Body of pancreas (tissue), 4 donors: ENCODE data around the gene EPM2AIP1.

Experiments used
- CTCF ChIP-seq, 7 experiments: fragments of 450-650 bp in 4 of 7; fragments of 200-600 bp in 3 of 7; sonication (generic) in 3 of 7; IDR thresholded peaks; one replicate each; pipeline ENCODE4 v1.5.1; 2016 to 2019; ENCODE audit warnings: antibody characterized with exemption in 7 of 7
- POLR2A ChIP-seq, 3 donors: fragments of 450-650 bp; IDR thresholded peaks; one replicate each; pipeline ENCODE4 v1.6.1; 2016; ENCODE audit warnings: antibody characterized with exemption in 3 of 3, mild to moderate bottlenecking in 2 of 3

- no peak for TF ChIP-seq CTCF (IDR thresholded peaks at IDR 0.05)
- TF ChIP-seq POLR2A (IDR thresholded peaks at IDR 0.05): no peak
These were observed 11.9 kb downstream of the EPM2AIP1 start for GRCh38 chr3:36981006-36981405.
